Common myeloid progenitor, CD34-positive (primary cell): Measurements from ENCODE around the gene SORBS1.

Experiments
- CTCF ChIA-PET: fragments of 350-600 bp; sonication (Branson Sonifier 250); formaldehyde crosslinking; loops from one replicate; lab custom pipeline; 2021; ENCODE audit warnings: antibody characterized with exemption; lab: Charles Lee
- POLR2A ChIA-PET: fragments of 350-600 bp; sonication (Branson Sonifier 250); formaldehyde crosslinking; loops from one replicate; lab custom pipeline; 2021; ENCODE audit warnings: antibody characterized with exemption; lab: Charles Lee
- DNase-seq, 3 donors: peaks; one replicate each; pipeline versions ENCODE4 v3.0.0 to v3.0.0-alpha.2; 2013
- H3K27ac ChIP-seq, 2 experiments: 1 replicate in 1 of 2; 2 replicates in 1 of 2; pipeline ENCODE4 v1.7.0; 2013; ENCODE audit warnings: inconsistent platforms in 2 of 2, low read length in 2 of 2, mild to moderate bottlenecking in 2 of 2, low read depth in 1 of 2, moderate library complexity in 1 of 2; ENCODE audit not compliant: severe bottlenecking in 2 of 2, insufficient read depth in 1 of 2, poor library complexity in 1 of 2
- H3K27me3 ChIP-seq, 5 experiments: replicated peaks in 2 of 5; 1 replicate in 3 of 5; 2 replicates in 2 of 5; pipeline versions ENCODE4 v1.6.1 to v1.7.0; 2013; ENCODE audit warnings: low read length in 4 of 5, mild to moderate bottlenecking in 2 of 5, moderate library complexity in 2 of 5, inconsistent platforms in 1 of 5; ENCODE audit not compliant: insufficient read depth in 5 of 5, control insufficient read depth in 4 of 5
- H3K36me3 ChIP-seq, 4 experiments: 1 replicate in 2 of 4; 2 replicates in 2 of 4; pipeline versions ENCODE4 v1.6.1 to v1.7.0; 2013; ENCODE audit warnings: low read length in 3 of 4, control low read depth in 1 of 4, mild to moderate bottlenecking in 1 of 4; ENCODE audit not compliant: control insufficient read depth in 4 of 4, insufficient read depth in 4 of 4
- H3K4me1 ChIP-seq, 4 experiments: 1 replicate in 3 of 4; 2 replicates in 1 of 4; pipeline versions ENCODE4 v1.6.1 to v1.7.1; 2013; ENCODE audit warnings: low read length in 3 of 4, mild to moderate bottlenecking in 3 of 4, control low read depth in 1 of 4, inconsistent platforms in 1 of 4, moderate library complexity in 1 of 4; ENCODE audit not compliant: control insufficient read depth in 4 of 4, insufficient read depth in 4 of 4; ENCODE audit errors: control extremely low read depth in 1 of 4
- H3K4me3 ChIP-seq, 7 experiments: 1 replicate in 4 of 7; 2 replicates in 3 of 7; pipeline versions ENCODE4 v1.5.1 to v1.7.0; 2013; ENCODE audit warnings: mild to moderate bottlenecking in 7 of 7, low read length in 6 of 7, moderate library complexity in 6 of 7, inconsistent platforms in 2 of 7, low read depth in 2 of 7, control low read depth in 1 of 7; ENCODE audit not compliant: insufficient read depth in 4 of 7, control insufficient read depth in 1 of 7; ENCODE audit errors: extremely low read depth in 1 of 7
- H3K9me3 ChIP-seq, 5 experiments: 1 replicate in 4 of 5; 2 replicates in 1 of 5; pipeline versions ENCODE4 v1.6.1 to v1.7.1; 2013; ENCODE audit warnings: low read length in 4 of 5, mild to moderate bottlenecking in 2 of 5, inconsistent platforms in 1 of 5, low read depth in 1 of 5, moderate library complexity in 1 of 5; ENCODE audit not compliant: control insufficient read depth in 4 of 5, insufficient read depth in 2 of 5; ENCODE audit errors: control extremely low read depth in 1 of 5
- WGBS: methylation state at CpG from one replicate; pipeline ENCODE4 v1.1.5; 2013; ENCODE audit not compliant: insufficient coverage; 5-methylcytosine and 5-hydroxymethylcytosine counted together

Gene SORBS1

DNA sequence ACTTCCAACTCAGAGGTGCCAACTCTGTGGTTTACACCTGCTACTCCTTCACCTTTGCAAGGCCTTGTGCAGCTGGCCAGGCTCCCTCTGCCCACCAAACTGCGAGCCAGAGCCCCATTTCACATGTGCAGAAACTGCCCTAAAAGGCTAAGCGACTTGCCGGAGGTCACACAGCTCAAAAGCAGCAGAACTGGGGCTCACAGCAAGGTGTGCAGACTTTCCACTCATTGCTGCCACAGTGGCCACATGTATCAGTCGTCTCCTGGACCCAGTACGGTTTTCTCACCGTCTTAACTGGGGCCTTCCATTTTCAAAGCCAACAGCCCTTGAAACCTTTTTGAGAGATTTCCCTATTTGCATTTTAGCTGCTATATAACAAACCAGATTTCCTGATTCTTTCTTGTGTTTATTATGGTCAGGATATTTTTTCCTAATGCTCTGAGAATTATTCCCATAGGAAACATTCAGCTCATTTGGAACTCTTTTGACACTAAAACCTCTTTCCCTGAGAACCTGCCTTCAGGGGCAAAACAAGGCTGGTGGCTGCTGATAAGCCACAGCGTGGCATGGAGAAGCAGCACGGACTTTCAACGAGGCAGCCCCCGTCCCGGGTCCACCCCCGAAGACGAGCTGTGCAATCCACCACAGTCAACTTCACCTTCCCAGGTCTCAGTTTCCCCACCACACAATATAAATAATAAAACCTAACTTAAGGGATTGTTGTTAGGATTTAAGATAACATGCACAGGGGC, 29.9 kb downstream of the SORBS1 start:
- peak in 2 of 3 donors; percentile 38 to 57 for DNase-seq
- Histone ChIP-seq H3K4me1 (peaks cover 4 to 49% (median 39%) of the 10 kb centered on the region in 4 experiments), H3K36me3 (no peaks in the 10 kb centered on the region), H3K9me3 (peaks cover 0 to 2% (median 0%) of the 10 kb centered on the region in 5 experiments), H3K27me3 (no peaks in the 10 kb centered on the region), H3K4me3 (no peak overlapping the region), H3K27ac (peak overlapping the region; percentile 27 to 74)
- CTCF ChIA-PET = interaction anchor here (1.0 to 1.3 kb wide), 2 partner anchors 16 to 49 kb away, joined by 3 to 5 read pairs; no protein-coding TSS in a partner anchor
- 39% methylated on average over 7 of the region's 13 CpGs for WGBS
- POLR2A ChIA-PET = interaction anchor here (0.7 to 1.2 kb wide), 2 partner anchors 12 to 53 kb away, joined by 3 to 5 read pairs; no protein-coding TSS in a partner anchor

DNA sequence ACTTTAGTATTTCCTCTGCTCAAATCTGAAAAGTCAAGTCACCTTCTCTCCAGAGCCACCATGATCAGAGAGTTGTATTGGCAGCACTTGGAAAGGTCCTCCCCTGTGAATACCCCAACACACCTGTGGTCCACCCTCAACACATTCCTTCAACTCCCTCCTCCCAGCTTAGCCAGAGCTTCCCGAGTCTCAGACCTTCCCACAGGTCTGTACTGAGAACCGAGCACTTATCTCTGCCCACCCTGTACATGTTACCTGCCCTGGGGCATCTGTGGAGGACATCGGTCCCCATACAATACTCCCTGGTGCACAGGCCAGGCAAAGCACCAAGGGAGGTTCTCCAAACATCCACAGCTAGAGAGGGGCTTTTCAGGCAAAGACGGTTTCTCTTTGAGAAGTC, 30.6 kb downstream of the SORBS1 start:
- peaks cover 4 to 45% (median 36%) of the 10 kb centered on the region in 4 experiments for H3K4me1 ChIP-seq
- H3K27me3 ChIP-seq = no peaks in the 10 kb centered on the region
- peaks cover 0 to 2% (median 0%) of the 10 kb centered on the region in 5 experiments for H3K9me3 ChIP-seq
- ChIA-PET CTCF (interaction anchor here (1.0 to 1.3 kb wide), 2 partner anchors 15 to 50 kb away, joined by 3 to 5 read pairs; no protein-coding TSS in a partner anchor), POLR2A (interaction anchor here (0.6 kb wide), 1 partner anchor 65 kb away, joined by 3 read pairs; no protein-coding TSS in a partner anchor)
- DNase-seq = no peak
- WGBS = 97% methylated on average over 3 of the region's 4 CpGs
- H3K36me3 ChIP-seq = no peaks in the 10 kb centered on the region
- H3K27ac ChIP-seq = no peak overlapping the region
- H3K4me3 ChIP-seq = no peak overlapping the region

DNA sequence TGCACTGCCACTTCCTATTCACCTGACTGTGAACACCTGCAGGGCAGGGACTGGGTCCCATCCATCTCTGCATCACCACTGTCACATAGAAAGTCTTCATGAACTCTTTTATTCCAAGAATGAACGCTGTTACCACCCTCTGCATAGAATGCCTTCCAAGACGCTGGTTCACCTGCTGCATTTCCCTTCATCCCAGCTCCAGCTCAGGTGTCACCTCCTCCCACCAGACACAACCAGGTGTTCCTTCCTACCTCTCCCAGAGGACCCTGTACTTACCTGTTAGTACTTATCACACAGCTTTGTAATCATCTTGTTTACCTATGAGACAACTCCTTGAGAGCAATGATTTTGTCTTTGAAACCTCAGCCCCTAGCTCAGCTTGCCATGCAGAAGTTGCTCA, 31.1 kb downstream of the SORBS1 start:
- ChIA-PET CTCF (no interaction called here), POLR2A (interaction anchor here (0.6 kb wide), 1 partner anchor 65 kb away, joined by 3 read pairs; no protein-coding TSS in a partner anchor)
- Histone ChIP-seq H3K36me3 (no peaks in the 10 kb centered on the region), H3K9me3 (peaks cover 0 to 2% (median 0%) of the 10 kb centered on the region in 5 experiments), H3K27ac (no peak overlapping the region), H3K27me3 (no peaks in the 10 kb centered on the region), H3K4me3 (no peak overlapping the region), H3K4me1 (peaks cover 4 to 46% (median 36%) of the 10 kb centered on the region in 4 experiments)
- no peak for DNase-seq
- 93% methylated on average over 2 of the region's 2 CpGs for WGBS

DNA sequence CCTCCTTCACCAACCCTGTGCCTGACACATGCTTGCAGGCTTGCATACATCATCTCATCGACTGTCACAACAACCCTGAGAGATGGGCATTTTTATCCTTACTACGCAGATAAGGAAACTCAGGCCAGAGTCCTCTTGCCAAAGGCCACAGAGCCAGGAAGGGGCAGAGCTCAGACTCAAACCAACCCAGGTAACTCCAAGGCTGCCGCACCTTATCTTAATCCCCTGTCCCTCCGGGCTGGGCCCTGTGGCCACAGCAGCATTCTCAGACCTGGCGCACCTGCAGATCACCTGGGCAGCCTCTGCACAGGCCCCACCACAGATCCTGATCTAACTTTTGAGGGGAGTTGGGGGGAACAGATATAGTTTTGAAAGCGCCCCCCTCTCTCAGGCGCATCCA, 35.1 kb downstream of the SORBS1 start:
- no peak for DNase-seq
- WGBS = 96% methylated on average over 7 of the region's 7 CpGs
- Histone ChIP-seq H3K9me3 (peaks cover 0 to 2% (median 0%) of the 10 kb centered on the region in 5 experiments), H3K27me3 (no peaks in the 10 kb centered on the region), H3K4me1 (peaks cover 0 to 19% (median 10%) of the 10 kb centered on the region in 4 experiments), H3K36me3 (no peaks in the 10 kb centered on the region), H3K4me3 (no peak overlapping the region), H3K27ac (no peak overlapping the region)
- ChIA-PET CTCF (interaction anchor here (1.2 kb wide), 1 partner anchor 23 kb away, joined by 3 read pairs; no protein-coding TSS in a partner anchor), POLR2A (no interaction called here)

DNA sequence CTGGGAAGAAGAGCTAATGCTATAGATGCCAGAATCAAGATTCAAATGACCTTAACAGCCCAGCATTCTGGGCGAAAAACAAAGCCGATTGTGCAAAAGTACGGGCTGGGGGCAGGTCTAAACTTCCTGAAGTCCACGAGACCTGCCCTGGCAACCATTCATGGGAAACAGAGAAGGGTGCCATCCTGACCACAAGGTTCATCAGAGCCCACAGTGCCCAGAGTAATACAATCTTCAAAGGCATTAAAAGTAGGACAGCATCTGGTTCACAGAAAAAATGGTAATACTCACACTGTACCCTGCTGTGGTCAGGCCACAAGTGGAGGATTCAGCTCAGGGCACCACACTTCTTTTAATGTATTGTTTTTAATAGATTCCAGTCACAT, 36.1 kb downstream of the SORBS1 start:
- DNase-seq = peak in 1 of 3 donors; percentile 32
- Histone ChIP-seq H3K36me3 (no peaks in the 10 kb centered on the region), H3K27ac (no peak overlapping the region), H3K9me3 (peaks cover 0 to 2% (median 0%) of the 10 kb centered on the region in 5 experiments), H3K27me3 (no peaks in the 10 kb centered on the region), H3K4me1 (peaks cover 0 to 11% (median 3%) of the 10 kb centered on the region in 4 experiments), H3K4me3 (no peak overlapping the region)
- ChIA-PET POLR2A (no interaction called here), CTCF (interaction anchor here (1.2 to 1.3 kb wide), 2 partner anchors 13 to 24 kb away, joined by 3 read pairs; no protein-coding TSS in a partner anchor)
- 95% methylated on average over 4 of the region's 4 CpGs for WGBS

DNA sequence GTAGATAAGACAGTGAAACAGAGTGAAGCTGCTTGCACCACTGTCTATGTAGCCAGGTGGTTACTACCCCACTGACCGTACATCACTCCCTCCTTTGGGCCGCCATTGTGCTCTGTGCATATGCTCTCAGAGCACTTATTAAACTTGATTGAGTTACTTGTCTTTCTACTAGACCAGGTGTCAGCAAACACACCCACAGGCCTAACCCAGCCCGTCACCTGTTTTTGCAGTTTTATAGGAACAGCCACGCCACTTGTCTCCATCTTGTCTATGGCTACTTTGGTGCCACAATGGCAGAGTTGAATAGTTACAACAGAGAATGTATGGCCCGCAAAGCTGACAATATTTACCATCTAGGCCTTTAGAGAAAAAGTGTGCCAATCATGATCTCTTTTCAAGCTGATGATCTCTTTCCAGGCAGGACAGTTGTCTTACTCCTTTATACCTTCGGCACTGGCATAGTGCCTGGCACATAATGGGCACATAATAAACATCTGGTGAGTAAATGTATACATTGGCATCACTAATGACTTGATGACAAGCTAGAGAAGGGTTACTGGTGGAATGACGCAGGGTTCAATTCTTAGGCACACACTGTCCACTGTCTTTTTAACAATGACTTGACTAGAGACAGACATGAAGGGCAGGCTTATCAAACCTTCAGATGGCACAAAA, 36.7 kb downstream of the SORBS1 start:
- Histone ChIP-seq H3K4me1 (peaks cover 0 to 6% (median 2%) of the 10 kb centered on the region in 4 experiments), H3K27ac (no peak overlapping the region), H3K27me3 (no peaks in the 10 kb centered on the region), H3K36me3 (no peaks in the 10 kb centered on the region), H3K4me3 (no peak overlapping the region), H3K9me3 (peaks cover 0 to 2% (median 0%) of the 10 kb centered on the region in 5 experiments)
- no peak for DNase-seq
- 96% methylated on average over 7 of the region's 7 CpGs for WGBS
- ChIA-PET POLR2A (no interaction called here), CTCF (interaction anchor here (1.2 to 1.3 kb wide), 2 partner anchors 13 to 24 kb away, joined by 3 read pairs; no protein-coding TSS in a partner anchor)
